ENCODE measurements around the gene C14orf93. TPM values are rescaled to one million over a fixed set of nuclear protein-coding genes. Genes with fewer than 3 reads are reported as not detected.
"Not testable (repeated sequence)": the region's sequence is repeated elsewhere in the genome, so short reads cannot be mapped to it uniquely, and the experiment has no call there.

Gene C14orf93
- total RNA-seq, 1 experiment from 2014 or later: 9.9 TPM

DNA sequence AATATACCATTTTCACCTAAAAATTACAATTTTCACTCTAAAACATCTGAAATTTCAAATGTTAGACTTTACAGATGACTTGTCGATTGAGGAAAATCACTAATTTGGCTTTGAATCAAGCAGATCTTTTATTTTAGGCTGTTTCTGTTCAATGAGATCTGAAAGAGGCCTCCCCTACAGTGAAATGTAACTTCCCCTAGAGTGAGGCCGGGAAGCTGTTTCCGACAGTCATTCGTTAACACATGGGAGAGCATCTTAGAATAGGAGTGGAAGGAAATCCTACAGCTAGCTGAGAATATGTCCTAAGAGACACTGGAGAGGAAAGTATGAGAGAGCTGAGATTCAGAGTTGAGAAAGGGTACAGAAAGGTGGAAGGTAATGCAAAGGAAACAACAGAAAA, 5.7 kb upstream of the C14orf93 start:
- TF ChIP-seq, protein P1, sequence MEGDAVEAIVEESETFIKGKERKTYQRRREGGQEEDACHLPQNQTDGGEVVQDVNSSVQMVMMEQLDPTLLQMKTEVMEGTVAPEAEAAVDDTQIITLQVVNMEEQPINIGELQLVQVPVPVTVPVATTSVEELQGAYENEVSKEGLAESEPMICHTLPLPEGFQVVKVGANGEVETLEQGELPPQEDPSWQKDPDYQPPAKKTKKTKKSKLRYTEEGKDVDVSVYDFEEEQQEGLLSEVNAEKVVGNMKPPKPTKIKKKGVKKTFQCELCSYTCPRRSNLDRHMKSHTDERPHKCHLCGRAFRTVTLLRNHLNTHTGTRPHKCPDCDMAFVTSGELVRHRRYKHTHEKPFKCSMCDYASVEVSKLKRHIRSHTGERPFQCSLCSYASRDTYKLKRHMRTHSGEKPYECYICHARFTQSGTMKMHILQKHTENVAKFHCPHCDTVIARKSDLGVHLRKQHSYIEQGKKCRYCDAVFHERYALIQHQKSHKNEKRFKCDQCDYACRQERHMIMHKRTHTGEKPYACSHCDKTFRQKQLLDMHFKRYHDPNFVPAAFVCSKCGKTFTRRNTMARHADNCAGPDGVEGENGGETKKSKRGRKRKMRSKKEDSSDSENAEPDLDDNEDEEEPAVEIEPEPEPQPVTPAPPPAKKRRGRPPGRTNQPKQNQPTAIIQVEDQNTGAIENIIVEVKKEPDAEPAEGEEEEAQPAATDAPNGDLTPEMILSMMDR (conservative IDR thresholded peaks at IDR 0.05; ENCODE audit: low read depth, low read length): no peak
- TF ChIP-seq EZH2 (IDR thresholded peaks at IDR 0.05; ENCODE audit: borderline replicate concordance, low read depth, low read length, poor library complexity, severe bottlenecking): no peak
- ChIA-PET POLR2A (ENCODE audit: low non-redundant PET) (no interaction called here), CTCF (no interaction called here)
- Histone ChIP-seq H3K27me3 (replicated peaks; ENCODE audit: insufficient read depth, low read depth, low read length, poor library complexity) (no peaks in the 10 kb centered on the region), H3K4me1 (ENCODE audit: insufficient read depth, low read length, poor library complexity, severe bottlenecking) (peaks cover 3% of the 10 kb centered on the region), H3K27ac (ENCODE audit: low read depth, low read length, poor library complexity, severe bottlenecking) (peak overlapping the region; percentile 12), H3K4me3 (ENCODE audit: low read depth, low read length, poor library complexity, severe bottlenecking) (no peak overlapping the region), H3K9me3 (ENCODE audit: low read depth, low read length, poor library complexity, severe bottlenecking) (no peaks in the 10 kb centered on the region), H3K36me3 (ENCODE audit: insufficient read depth, low read length, poor library complexity, severe bottlenecking) (no peaks in the 10 kb centered on the region)
- BruUV-seq (replicated peaks): no TSS peak
- intact Hi-C loops (cut with micrococcal nuclease; ENCODE audit: unreplicated experiment): no loop called here
- DNase-seq (ENCODE audit: low spot score): no peak

DNA sequence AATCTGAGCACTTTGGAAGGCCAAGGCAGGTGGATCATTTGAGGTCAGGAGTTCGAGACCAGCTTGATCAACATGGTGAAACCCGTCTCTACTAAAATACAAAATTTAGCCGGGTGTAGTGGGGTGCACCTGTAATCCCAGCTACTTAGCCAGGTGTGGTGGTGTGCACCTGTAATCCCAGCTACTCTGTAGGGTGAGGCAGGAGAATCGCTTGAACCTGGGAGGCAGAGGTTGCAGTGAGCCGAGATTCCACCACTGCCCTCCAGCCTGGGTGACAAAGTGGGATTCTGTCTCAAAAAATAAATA, 3.8 kb upstream of the C14orf93 start:
- H3K27ac ChIP-seq (ENCODE audit: low read depth, low read length, poor library complexity, severe bottlenecking); H3K4me1 ChIP-seq (ENCODE audit: insufficient read depth, low read length, poor library complexity, severe bottlenecking); intact Hi-C loops (cut with micrococcal nuclease; ENCODE audit: unreplicated experiment); DNase-seq (ENCODE audit: low spot score); H3K27me3 ChIP-seq (replicated peaks; ENCODE audit: insufficient read depth, low read depth, low read length, poor library complexity); H3K4me3 ChIP-seq (ENCODE audit: low read depth, low read length, poor library complexity, severe bottlenecking); CTCF ChIA-PET; H3K9me3 ChIP-seq (ENCODE audit: low read depth, low read length, poor library complexity, severe bottlenecking); BruUV-seq (replicated peaks); H3K36me3 ChIP-seq (ENCODE audit: insufficient read depth, low read length, poor library complexity, severe bottlenecking); POLR2A ChIA-PET (ENCODE audit: low non-redundant PET): not testable (repeated sequence)

DNA sequence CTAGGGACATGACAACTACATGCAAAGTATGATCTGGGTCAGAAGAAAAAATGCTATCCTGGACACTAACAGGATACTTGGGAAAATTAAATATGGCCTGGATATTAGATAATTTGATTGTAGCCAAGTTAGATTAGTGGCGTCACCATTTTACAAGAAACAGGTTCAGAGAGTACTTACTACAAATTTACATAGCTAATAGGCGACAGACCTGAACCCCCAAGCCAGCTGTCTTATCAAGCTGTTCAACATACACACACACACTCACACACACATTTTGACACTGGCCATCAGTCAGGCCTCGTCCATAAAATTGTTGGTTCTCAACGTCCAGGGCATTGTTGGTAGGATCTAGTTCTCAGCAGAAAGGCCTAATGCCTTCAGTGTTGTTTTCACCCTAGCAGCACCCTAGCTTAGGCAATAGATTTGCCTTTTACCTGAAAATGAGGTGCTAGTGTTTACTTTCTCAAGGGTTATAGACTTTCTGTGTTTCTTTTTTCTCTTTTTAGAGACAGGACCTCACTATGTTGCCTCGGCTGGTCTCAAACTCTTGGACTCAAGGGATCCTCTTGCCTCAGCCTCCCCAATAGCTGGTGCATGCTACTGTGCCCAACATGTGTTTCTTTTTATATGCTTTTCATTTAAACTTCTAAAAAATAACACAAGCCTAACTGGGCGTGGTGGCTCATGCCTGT, 3.3 kb upstream of the C14orf93 start:
- Histone ChIP-seq H3K4me3 (ENCODE audit: low read depth, low read length, poor library complexity, severe bottlenecking) (no peak overlapping the region), H3K4me1 (ENCODE audit: insufficient read depth, low read length, poor library complexity, severe bottlenecking) (peaks cover 11% of the 10 kb centered on the region), H3K27ac (ENCODE audit: low read depth, low read length, poor library complexity, severe bottlenecking) (no peak overlapping the region), H3K9me3 (ENCODE audit: low read depth, low read length, poor library complexity, severe bottlenecking) (no peaks in the 10 kb centered on the region), H3K27me3 (replicated peaks; ENCODE audit: insufficient read depth, low read depth, low read length, poor library complexity) (no peaks in the 10 kb centered on the region), H3K36me3 (ENCODE audit: insufficient read depth, low read length, poor library complexity, severe bottlenecking) (no peaks in the 10 kb centered on the region)
- TF ChIP-seq, protein P1 (conservative IDR thresholded peaks at IDR 0.05; ENCODE audit: low read depth, low read length): no peak
- ChIA-PET POLR2A (ENCODE audit: low non-redundant PET) (no interaction called here), CTCF (no interaction called here)
- intact Hi-C loops (cut with micrococcal nuclease; ENCODE audit: unreplicated experiment): no loop called here
- no peak for DNase-seq (ENCODE audit: low spot score)
- BruUV-seq (replicated peaks): no TSS peak

DNA sequence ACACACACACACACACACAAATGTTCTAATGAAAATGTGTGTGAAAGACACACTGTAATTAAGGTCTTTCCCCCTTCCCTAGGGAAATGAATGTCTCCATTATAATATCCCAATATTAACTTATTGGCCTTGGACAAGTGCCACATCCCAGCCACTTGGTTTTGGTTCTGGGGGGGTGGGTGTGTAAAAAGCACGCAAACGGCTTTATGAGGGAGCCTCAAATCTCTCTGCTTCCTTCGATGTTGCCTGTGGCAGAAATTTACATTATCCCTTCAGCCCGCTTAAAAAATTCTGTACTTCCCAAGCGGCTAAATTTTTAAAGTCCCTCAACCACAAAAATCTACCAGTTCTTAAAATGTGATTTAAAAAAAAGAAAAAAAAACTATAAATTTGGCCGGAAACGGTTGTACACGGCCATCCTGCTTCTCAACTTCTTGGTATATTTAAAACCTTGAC, 432 bp downstream of the C14orf93 start:
- TF ChIP-seq EZH2 (IDR thresholded peaks at IDR 0.05; ENCODE audit: borderline replicate concordance, low read depth, low read length, poor library complexity, severe bottlenecking): no peak
- TF ChIP-seq, protein P1 (conservative IDR thresholded peaks at IDR 0.05; ENCODE audit: low read depth, low read length): no peak
- TSS peak; percentile 88 for BruUV-seq (replicated peaks)
- no peak for DNase-seq (ENCODE audit: low spot score)
- H3K27me3 ChIP-seq (replicated peaks; ENCODE audit: insufficient read depth, low read depth, low read length, poor library complexity): no peaks in the 10 kb centered on the region
- peaks cover 30% of the 10 kb centered on the region for H3K4me1 ChIP-seq (ENCODE audit: insufficient read depth, low read length, poor library complexity, severe bottlenecking)
- ChIA-PET CTCF (no interaction called here), POLR2A (ENCODE audit: low non-redundant PET) (no interaction called here)
- H3K36me3 ChIP-seq (ENCODE audit: insufficient read depth, low read length, poor library complexity, severe bottlenecking): no peaks in the 10 kb centered on the region
- intact Hi-C loops (cut with micrococcal nuclease; ENCODE audit: unreplicated experiment): no loop called here
- H3K27ac ChIP-seq (ENCODE audit: low read depth, low read length, poor library complexity, severe bottlenecking): peak overlapping the region; percentile 68
- H3K9me3 ChIP-seq (ENCODE audit: low read depth, low read length, poor library complexity, severe bottlenecking): no peaks in the 10 kb centered on the region
- H3K4me3 ChIP-seq (ENCODE audit: low read depth, low read length, poor library complexity, severe bottlenecking): peak overlapping the region; percentile 47
